Panc1 (cell line): Measurements from ENCODE around the gene SGPL1. TPM values are rescaled to one million over a fixed set of nuclear protein-coding genes. Genes with fewer than 3 reads are reported as not detected.

Experiments
- ATAC-seq: fragments of 200-7000 bp; cut with Tn5 transposase; 2 replicates; pipeline ENCODE4 v1.9.1; 2020; ENCODE audit warnings: mild to moderate bottlenecking, moderate library complexity
- BruUV-seq: library from RNA; stranded (reverse); fragments of 400-500 nt; replicated peaks from 2 replicates; lab custom pipeline; 2021; lab: Mats Ljungman, UMichigan
- CTCF ChIA-PET: fragments of 300-600 bp; sonication (Branson Sonifier 250); formaldehyde crosslinking; loops from one replicate; lab custom pipeline; 2022; ENCODE audit warnings: antibody characterized with exemption; lab: Charles Lee
- POLR2A ChIA-PET: fragments of 300-600 bp; sonication (Branson Sonifier 250); formaldehyde crosslinking; loops from one replicate; lab custom pipeline; 2022; ENCODE audit warnings: antibody characterized with exemption; lab: Charles Lee
- DNase-seq: peaks from one replicate; pipeline ENCODE4 v3.0.0-alpha.2; 2010; ENCODE audit warnings: low read depth, low spot score
- H3K27ac ChIP-seq: 2 replicates; pipeline ENCODE4 v1.5.1; 2011; ENCODE audit warnings: mild to moderate bottlenecking, low read length, inconsistent platforms
- H3K27me3 ChIP-seq: fragments of 200-500 bp; sonication (Bioruptor generic); 2 replicates; pipeline ENCODE4 v1.6.0; 2014; ENCODE audit warnings: low read length, inconsistent platforms; ENCODE audit not compliant: control insufficient read depth, insufficient read depth
- H3K36me3 ChIP-seq: fragments of 200-500 bp; sonication (Bioruptor generic); 2 replicates; pipeline ENCODE4 v1.5.1; 2014; ENCODE audit warnings: inconsistent platforms, mild to moderate bottlenecking, low read length, moderate library complexity; ENCODE audit not compliant: control insufficient read depth, insufficient read depth
- H3K4me1 ChIP-seq: 2 replicates; pipeline ENCODE4 v1.5.1; 2011; ENCODE audit warnings: inconsistent platforms, mild to moderate bottlenecking, low read length, moderate library complexity; ENCODE audit not compliant: control insufficient read depth, insufficient read depth
- H3K4me3 ChIP-seq, 2 experiments: 2 replicates each; pipeline ENCODE4 v1.5.1; 2011 to 2012; ENCODE audit warnings: low read depth in 2 of 2, low read length in 2 of 2, mild to moderate bottlenecking in 2 of 2, inconsistent platforms in 1 of 2, moderate library complexity in 1 of 2
- H3K9me3 ChIP-seq: fragments of 200-500 bp; sonication (Bioruptor generic); 2 replicates; pipeline ENCODE4 v1.5.1; 2014; ENCODE audit warnings: low read depth, mild to moderate bottlenecking, inconsistent platforms, low read length, moderate library complexity; ENCODE audit not compliant: control insufficient read depth, insufficient read depth
- CTCF ChIP-seq: fragments of 450-650 bp; IDR thresholded peaks from 2 replicates; pipeline ENCODE4 v1.5.1; 2017; ENCODE audit warnings: mild to moderate bottlenecking
- POLR2AphosphoS5 ChIP-seq: IDR thresholded peaks from 2 replicates; pipeline ENCODE4 v1.6.1; 2012; ENCODE audit warnings: mild to moderate bottlenecking, low read depth, low read length, moderate library complexity
- REST ChIP-seq, 2 experiments: IDR thresholded peaks; 2 replicates each; pipeline ENCODE4 v1.6.1; 2011 to 2012; ENCODE audit warnings: low read depth in 2 of 2, control low read depth in 1 of 2, low read length in 1 of 2, mild to moderate bottlenecking in 1 of 2, moderate library complexity in 1 of 2; ENCODE audit not compliant: insufficient read depth in 1 of 2
- SIN3A ChIP-seq: IDR thresholded peaks from 2 replicates; pipeline ENCODE4 v1.6.1; 2012; ENCODE audit warnings: low read depth, mild to moderate bottlenecking, low read length, moderate library complexity, borderline replicate concordance; ENCODE audit not compliant: insufficient read depth
- TCF7L2 ChIP-seq: IDR thresholded peaks from 2 replicates; pipeline ENCODE4 v1.6.1; 2011; ENCODE audit warnings: mild to moderate bottlenecking, low read depth, low read length, inconsistent platforms
- in situ Hi-C: cut with HindIII; loops from 2 replicates; pipeline ENCODE4 v1.10.0; 2016; ENCODE audit warnings: low sequenced_read_pairs, low pct_unique_long_range_greater_than_20kb
- intact Hi-C: fragments of 100-400 bp; cut with micrococcal nuclease; formaldehyde crosslinking; loops from one replicate; pipeline ENCODE4 v1.10.0; 2022; ENCODE audit not compliant: unreplicated experiment
- total RNA-seq: library from RNA; stranded (reverse); gene quantifications from one replicate; pipeline ENCODE4 v1.2.1, GENCODE V29; 2021; ENCODE audit not compliant: unreplicated experiment

Gene SGPL1
- total RNA-seq, 1 experiment from 2014 or later, result 103 TPM

DNA sequence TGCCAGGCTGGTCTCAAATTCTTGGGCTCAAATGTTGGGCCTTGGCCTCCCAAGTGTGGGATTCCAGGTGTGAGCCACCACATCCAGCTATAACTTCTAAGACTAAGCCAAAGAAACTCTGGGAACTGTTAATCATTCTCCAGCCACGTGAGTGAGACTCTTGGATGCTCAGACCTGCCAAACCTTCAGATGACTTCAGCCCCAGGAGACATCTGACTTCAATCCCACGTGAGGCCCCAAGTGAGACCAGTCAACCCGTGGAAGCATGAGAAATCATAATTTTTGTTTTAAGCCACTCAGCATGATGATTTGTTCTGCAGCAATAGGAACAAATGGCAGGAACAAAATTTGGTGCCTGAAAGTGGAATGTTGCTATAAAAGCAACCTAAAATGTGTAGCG is 76.9 kb downstream of the SGPL1 start:
- no peak for ATAC-seq
- intact Hi-C loops, result no loop called here
- ChIA-PET POLR2A (no interaction called here), CTCF (no interaction called here)
- H3K36me3 ChIP-seq, result no peaks in the 10 kb centered on the region
- H3K27ac ChIP-seq, result no peak overlapping the region
- H3K4me3 ChIP-seq, result no peak overlapping the region
- no peaks in the 10 kb centered on the region for H3K27me3 ChIP-seq
- DNase-seq, result no peak
- no peak for TF ChIP-seq TCF7L2
- no peak for TF ChIP-seq REST (IDR thresholded peaks at IDR 0.05; ENCODE audit: insufficient read depth in 1 of 2, low read depth in 2 of 2, low read length in 1 of 2)
- no peak for TF ChIP-seq POLR2AphosphoS5
- TF ChIP-seq CTCF, result no peak
- TF ChIP-seq SIN3A, result no peak
- BruUV-seq, result no TSS peak
- H3K9me3 ChIP-seq, result no peaks in the 10 kb centered on the region
- in situ Hi-C loops, result no loop called here
- peaks cover 7% of the 10 kb centered on the region; the same call in 1 of the 2 replicates for H3K4me1 ChIP-seq

DNA sequence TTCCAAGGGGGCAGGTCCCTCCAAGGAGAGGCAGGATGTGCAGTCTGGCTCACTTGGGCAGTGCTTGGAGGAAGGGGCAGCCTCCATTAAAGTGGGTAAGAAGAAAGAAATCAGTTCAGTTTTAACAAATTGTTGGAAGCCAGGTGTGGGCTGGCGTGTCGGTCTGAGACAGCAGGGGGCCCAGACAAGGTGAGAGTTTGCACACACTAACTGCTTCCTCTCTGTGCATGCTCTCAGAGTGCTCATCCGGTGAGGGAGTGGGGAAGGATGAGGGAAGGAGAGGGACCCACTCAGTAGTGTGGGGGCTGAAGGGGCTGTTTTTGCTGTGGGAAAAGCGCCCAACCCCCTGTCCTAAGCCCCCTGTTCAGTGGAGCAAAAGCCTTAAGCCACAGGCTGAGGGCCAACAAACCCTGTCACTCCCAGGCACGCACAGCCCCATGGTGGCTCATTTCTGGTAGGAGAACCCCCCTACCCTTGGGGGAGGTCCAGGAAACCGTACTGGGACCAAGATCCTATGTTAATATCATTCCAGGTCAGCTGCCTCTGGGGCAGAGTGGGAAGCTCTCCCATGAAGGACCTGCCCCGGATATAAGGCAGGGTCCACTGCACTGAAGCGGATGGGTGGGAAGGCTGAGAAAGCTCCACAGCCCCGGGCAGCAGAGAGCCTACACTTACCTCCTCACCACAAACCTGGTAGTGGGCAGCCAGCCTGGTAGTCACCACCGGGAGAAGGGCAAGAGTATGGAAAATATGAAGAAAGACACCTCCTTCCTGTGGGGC is 77.7 kb downstream of the SGPL1 start:
- intact Hi-C loops (no loop called here), in situ Hi-C loops (no loop called here)
- H3K27ac ChIP-seq, result no peak overlapping the region
- BruUV-seq, result no TSS peak
- ChIA-PET POLR2A (interaction anchor here (0.6 kb wide), 1 partner anchor 16 kb away, joined by 17 read pairs; no protein-coding TSS in a partner anchor), CTCF (interaction anchor here (1.5 kb wide), 1 partner anchor 10 kb away, joined by 4 read pairs; no protein-coding TSS in a partner anchor)
- H3K4me1 ChIP-seq, result peaks cover 7% of the 10 kb centered on the region; the same call in 1 of the 2 replicates
- no peaks in the 10 kb centered on the region for H3K9me3 ChIP-seq
- no peak overlapping the region for H3K4me3 ChIP-seq
- no peak for TF ChIP-seq POLR2AphosphoS5
- no peak for TF ChIP-seq REST (IDR thresholded peaks at IDR 0.05; ENCODE audit: insufficient read depth in 1 of 2, low read depth in 2 of 2, low read length in 1 of 2)
- no peak for TF ChIP-seq SIN3A
- TF ChIP-seq TCF7L2, result no peak
- no peak for TF ChIP-seq CTCF
- no peak for ATAC-seq
- no peaks in the 10 kb centered on the region for H3K27me3 ChIP-seq
- DNase-seq, result no peak
- no peaks in the 10 kb centered on the region for H3K36me3 ChIP-seq
